GM18499 (cell line): ENCODE results near the gene CFAP91.

Experiments used
- ATAC-seq: cut with Tn5 transposase; IDR thresholded peaks from one replicate; pipeline ENCODE4 v1.9.1; 2021; ENCODE audit warnings: moderate number of reproducible peaks; ENCODE audit not compliant: insufficient read depth, unreplicated experiment

Gene CFAP91

DNA sequence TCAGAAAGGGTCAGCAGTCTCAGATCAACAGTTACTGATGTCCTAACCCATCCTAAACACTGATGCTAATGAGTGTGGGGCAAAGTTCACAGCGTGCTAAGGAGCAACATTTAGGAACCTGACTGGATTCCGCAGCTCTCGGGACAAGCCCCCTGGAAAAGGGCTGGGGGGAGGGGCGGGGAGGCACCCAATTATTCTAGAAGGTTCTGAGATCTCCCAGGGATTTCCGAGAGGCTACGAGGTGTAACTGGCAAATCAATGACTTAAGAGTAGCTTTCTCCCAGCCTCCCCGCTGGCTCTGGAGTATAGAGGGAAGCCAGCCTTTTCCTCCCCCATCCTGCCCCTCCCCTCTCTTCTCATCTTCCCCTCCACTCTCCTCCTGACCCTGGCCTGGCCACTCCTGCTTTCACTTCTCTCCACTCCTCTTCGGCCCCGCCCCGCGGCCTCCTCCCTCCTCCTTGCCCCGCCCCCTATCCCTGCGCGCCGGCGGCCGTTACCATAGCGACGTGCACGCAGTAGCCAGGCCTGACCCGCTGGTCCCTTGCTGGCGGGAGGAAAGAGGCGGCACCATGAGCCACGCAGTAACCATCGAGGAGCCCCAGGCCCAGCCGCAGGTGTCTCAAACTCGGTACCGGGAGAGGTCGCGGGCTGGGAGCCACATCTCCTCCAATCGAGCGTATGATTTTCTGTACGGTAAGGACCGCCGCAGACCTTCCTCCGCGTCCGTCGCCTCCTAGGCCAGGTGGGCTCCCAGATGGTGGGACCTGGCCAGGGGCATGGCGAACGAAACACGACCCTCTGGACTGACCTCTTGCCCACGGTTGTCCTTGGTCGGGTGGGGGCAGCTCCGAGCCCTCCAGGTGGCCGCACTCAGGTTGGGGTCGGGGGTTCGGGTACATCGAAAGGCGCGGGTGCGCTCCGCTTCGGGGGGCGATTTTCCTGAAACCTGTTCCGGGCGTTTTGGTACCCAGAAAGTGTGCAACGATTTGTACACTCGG lies at the start of gene CFAP91:
CFAP91 (plus strand) TSS at position 493 of the 998 bp plus-strand sequence; CDS start at position 570, 77 bp downstream.
- peak; percentile 41 for ATAC-seq

DNA sequence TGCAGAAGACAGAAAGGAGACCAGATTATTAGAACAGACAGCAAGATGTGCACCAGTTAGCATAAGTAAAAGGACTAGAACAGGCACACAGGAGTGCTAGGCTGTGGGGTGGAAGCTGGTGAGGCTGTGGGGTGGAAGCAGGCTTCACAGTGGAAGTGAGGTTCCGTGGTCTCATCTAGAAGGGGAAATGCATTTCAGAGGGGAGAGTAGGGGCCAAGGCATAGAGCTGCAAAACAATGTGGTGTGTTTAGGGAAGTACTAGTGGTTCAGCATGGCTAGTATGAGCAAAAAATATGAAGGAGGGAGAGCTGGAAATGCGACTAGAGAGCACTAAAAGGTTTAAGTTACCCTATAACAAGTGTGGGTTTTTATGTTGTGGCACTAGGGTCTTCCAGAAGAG lies 48.9 kb upstream of the CFAP91 start:
- no peak for ATAC-seq

GRCh38 chr3:119657887-119658702 lies 44.7 kb upstream of the CFAP91 start:
- ATAC-seq: no peak

DNA sequence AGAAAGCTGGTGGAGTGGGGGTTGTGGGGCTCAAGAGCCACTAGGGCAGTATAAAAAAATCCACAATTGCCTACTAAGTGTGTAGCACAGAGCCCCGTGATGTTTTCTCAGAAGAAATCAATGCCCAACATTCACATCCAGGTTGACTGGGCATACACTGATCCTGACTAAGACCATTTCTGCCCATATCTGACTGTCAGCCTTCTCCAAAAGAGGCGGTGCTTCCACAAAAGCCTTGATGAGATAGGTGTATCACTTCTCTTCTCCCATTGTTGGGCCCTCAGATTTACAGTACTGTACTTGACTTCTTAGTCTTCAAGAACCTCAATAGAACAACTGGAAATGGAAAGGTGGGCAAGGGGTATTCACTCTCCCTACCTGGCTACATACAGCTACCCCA lies 43.8 kb upstream of the CFAP91 start:
- ATAC-seq: no peak

DNA sequence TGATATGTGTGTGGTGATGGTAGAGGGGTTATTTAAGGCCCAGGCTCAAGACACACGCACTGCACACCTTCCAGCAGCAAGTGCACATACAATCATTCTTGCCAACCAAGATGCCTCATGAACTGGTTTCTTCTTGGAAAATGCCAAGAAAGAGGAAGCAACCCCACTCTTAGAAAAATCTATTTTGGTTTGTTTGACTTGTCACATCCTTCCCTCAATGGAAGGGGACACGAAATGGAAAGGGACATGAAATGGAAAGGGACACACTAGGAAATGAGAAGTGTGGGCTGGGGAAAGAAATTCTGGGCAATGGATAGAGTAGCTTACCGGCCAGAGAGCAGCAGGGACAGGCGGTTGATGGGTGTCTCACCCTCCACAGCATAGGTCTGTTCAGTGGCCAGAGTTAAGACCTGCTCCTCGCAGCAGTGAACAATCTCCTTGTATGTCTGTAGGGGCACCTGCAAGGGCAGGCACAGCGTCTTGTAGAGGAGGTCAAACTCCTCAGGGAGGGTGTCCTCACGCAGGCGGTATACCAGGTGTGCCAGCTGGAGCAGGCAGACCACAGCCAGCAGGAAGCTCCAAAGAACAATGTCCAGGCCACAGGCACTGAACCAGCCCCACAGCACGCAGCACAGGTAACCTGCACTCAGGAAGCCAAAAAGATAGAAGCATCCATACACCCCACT lies 43.1 kb upstream of the CFAP91 start:
- no peak for ATAC-seq

- no peak for ATAC-seq
Measured at GRCh38 chr3:119660474-119661440, 42.1 kb upstream of the CFAP91 start, which contains the start of gene POPDC2. POPDC2 (minus strand) TSS chr3:119660589; CDS start chr3:119660423, 166 bp downstream.

DNA sequence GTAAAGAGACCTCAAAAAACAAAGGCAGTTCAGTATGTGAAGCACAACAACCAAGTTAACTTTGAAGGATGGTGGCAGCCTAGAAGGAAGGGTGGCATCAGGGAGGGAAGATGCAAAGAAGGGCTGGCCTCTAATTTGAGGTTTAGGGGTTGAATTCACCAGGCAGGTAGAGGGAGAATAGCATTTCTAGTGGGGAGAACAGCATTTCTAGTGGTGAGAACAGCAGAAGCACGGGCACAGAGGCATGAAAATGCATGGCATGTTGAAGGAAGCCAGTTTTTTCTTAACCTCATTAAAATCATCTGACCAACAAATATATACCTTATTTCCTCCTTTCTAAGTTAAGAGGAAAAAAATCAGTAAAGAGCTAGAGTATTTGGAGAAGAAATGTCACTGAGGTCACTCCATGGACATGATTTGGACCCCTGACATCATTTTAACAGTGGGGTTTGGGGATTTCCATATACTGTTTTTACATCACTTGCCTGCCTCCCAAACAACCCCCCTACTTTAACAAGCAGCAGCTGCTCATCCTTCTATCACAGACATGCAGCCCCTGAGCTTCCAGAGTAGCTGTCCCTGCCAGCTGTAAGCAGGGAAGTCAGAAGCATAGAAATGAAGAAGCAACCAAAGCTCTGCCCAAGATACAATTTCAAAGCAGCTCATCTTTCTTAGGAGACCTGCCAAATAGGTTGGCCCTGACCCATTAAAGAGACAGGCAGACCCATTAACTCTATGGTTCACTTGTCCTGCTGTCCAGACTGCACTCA lies 40.0 kb upstream of the CFAP91 start:
- no peak for ATAC-seq

DNA sequence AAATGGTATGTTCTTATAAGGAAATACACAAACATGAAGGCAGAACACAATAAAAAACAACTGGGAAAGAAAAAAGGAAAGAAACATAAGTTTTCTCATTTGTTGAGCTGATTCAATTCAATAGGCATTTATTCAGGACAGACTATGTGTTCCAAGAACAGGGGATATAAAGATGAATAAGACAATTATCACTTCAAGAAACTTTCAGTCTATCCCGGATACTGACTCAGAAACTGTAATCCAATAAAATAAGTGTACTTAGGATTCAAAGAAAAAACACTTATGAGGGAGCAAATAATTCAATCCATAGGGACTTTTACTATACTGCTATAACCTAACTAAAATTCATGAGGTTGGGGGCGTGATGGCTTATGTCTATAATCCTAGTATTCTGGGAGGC lies 38.9 kb upstream of the CFAP91 start:
- ATAC-seq: no peak

DNA sequence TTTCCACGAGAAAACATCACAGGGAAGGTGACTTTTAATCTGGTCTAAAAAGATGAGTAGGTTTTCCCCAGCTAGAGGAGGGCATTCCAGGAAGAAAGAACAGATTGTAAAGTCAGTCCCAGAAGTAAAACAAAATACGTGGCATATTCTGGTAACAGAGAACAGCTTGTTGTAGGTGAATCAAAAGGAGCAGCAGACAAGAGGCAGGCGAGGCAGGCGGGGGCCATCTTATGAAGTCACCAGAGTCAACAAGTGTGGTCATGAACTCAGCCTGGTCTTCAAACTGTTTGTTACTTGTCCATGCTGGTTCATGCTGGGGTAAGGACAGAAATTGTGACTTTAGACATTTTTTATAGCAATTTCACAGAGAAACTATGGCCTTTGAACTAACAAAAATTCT lies 38.5 kb upstream of the CFAP91 start:
- ATAC-seq: no peak

DNA sequence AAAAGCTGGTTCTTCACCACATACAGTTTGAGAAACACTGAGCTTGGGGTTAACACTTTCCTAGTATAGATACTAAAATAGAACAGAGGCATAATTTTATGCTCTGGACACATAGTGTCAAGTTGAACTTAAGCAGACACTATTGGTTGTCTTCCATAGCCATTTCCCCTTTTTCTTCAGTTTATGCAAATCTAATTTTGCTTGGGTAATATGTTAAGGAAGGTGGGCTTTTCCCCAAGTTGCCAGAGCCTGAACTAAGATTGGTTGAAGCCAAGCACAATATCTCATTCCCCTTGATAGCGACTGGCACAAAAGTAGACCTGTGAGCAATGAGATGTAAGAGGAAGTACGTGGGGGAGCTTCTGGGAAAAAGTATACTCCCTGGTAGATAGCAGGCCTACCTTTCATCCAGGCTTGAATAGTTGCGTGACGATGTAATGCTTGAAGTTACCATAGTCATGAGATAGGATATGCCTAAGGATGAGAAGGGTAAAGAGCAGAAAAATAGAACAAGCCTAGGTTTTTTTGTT lies 37.9 kb upstream of the CFAP91 start:
- no peak for ATAC-seq

DNA sequence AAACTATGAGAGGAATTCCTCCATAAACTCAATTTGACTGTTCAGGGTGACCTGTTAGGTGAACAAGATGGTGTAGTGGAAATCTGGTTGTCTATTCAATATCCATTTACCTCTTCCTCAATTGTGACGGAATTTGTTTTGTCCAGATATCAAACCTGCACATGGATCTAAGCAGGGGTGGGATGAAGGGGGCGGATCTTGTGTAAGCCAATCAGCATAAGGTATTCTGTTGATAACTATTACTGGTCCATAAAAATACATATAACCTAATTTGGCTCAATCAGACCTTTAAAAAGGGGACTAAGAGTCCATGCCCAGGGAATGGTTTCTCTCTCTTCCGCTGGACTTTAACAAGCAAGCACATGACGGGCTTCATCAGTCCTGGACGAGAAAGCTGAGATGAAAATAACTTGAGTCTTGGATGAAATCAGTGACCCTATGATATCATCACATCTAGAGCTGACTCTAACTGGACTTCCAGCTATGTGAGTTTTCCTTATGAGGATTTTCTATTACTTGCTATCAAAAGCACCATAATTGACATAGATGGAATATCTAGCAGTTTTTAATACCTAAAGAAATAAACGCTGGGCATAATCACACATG lies 36.8 kb upstream of the CFAP91 start:
- no peak for ATAC-seq

- ATAC-seq: no peak
Measured at GRCh38 chr3:119669906-119670570, 32.8 kb upstream of the CFAP91 start.

DNA sequence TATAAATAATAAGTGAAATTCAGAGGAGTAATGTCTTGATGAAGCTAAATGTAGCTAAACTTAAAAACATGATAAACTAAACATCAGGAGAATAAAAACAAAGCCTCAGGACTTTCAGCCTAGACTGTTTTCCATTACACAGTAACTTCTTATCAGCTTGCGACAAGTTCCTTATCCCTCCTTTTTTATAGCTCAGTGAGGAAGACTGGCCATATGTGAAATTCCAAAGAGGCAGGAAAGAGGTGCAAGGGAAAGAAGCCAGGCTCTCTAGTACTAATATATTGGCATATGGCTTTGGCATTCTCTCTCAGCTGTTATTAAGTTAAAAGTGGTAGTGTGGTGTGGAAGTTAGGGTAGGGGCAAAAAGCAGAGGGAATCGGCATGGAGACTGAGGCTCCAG lies 30.0 kb upstream of the CFAP91 start:
- no peak for ATAC-seq

GRCh38 chr3:119673875-119674274 lies 28.9 kb upstream of the CFAP91 start:
- no peak for ATAC-seq

DNA sequence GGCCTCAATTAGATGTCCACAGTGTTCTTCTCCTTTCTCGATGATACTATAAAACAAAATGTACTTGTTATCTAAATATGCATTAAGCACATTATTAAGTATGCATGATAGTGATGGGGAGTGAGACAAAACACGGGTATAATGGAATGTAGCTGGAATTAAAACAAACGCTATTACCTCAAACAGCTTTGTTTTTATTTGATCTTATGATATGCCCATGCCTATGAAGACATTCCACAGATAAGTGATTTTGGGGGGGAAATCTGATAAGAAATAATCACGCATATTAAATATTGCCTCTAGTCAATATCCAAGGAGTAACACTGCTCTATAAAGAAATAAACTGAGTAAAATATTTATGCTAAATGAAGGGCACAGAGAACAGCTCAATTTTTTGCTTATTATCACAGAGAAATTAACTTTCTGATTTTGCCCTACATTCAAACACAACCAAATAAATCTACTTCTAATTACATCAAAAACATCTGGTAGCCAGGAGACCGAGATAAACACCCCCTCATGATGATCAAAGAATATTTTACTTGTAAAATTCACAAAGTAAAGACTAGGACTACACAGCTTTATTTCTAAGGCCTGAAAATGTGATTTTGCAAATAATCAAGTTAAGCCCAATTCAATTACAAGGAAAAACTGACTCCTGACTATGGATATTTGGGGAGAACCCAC lies 27.5 kb upstream of the CFAP91 start:
- no peak for ATAC-seq

GRCh38 chr3:119676020-119676419 lies 26.8 kb upstream of the CFAP91 start:
- no peak for ATAC-seq
